Mononuclear cell (primary cell): ENCODE results near the gene NLRP3. TPM values are rescaled to one million over a fixed set of nuclear protein-coding genes. Genes with fewer than 3 reads are reported as not detected.

ENCODE experiments used
- total RNA-seq: library from RNA; depleted of rRNA; stranded (reverse); fragments of >200 nt; gene quantifications from one replicate; pipeline ENCODE4 v1.2.3, GENCODE V29; 2012

NLRP3 gene
- total RNA-seq, 1 donor: 648 TPM

Other genes starting within 250 kb of the NLRP3 start
- 68.6 TPM for gene ZNF124, start 244.2 kb upstream of the NLRP3 start, total RNA-seq
- gene VN1R5, start 160.1 kb upstream of the NLRP3 start, total RNA-seq: not detected
- gene ZNF496, start 84.3 kb upstream of the NLRP3 start, total RNA-seq: 13.1 TPM
- gene OR2B11, start 41.9 kb downstream of the NLRP3 start, total RNA-seq: 0.10 TPM
- gene OR2C3, start 120.3 kb downstream of the NLRP3 start, total RNA-seq: under 0.01 TPM
- gene GCSAML, start 133.0 kb downstream of the NLRP3 start, total RNA-seq: 1.7 TPM
- not detected for gene OR2G2, start 172.2 kb downstream of the NLRP3 start, total RNA-seq
- not detected for gene OR2G3, start 189.4 kb downstream of the NLRP3 start, total RNA-seq